HEK293T (cell line): ENCODE results near the gene TDRD12.

Experiments used
- CTCF ChIA-PET: fragments of 350-600 bp; formaldehyde crosslinking; extraction: SDS; loops from one replicate; lab custom pipeline; 2021; ENCODE audit warnings: antibody characterized with exemption, inconsistent platforms; lab: Yijun Ruan, JAX
- POLR2A ChIA-PET: fragments of 350-600 bp; formaldehyde crosslinking; extraction: SDS; loops from one replicate; lab custom pipeline; 2020; ENCODE audit warnings: antibody characterized with exemption, inconsistent platforms; lab: Yijun Ruan, JAX
- DNase-seq: peaks from one replicate; pipeline ENCODE4 v3.0.0; 2012; ENCODE audit warnings: mixed read lengths; ENCODE audit errors: extremely low spot score
- ARNT ChIP-seq: fragments of 450-650 bp; IDR thresholded peaks from 2 replicates; pipeline ENCODE4 v1.6.1; 2017; ENCODE audit warnings: mild to moderate bottlenecking
- BHLHE40 ChIP-seq: fragments of 450-650 bp; IDR thresholded peaks from 2 replicates; pipeline ENCODE4 v1.6.1; 2016; ENCODE audit warnings: mild to moderate bottlenecking, moderate library complexity, borderline replicate concordance
- CTBP1 ChIP-seq: fragments of 450-650 bp; IDR thresholded peaks from 2 replicates; pipeline ENCODE4 v1.6.1; 2016; ENCODE audit warnings: borderline replicate concordance
- ELF4 ChIP-seq: fragments of 450-650 bp; IDR thresholded peaks from 2 replicates; pipeline ENCODE4 v1.6.1; 2017; ENCODE audit warnings: antibody characterized with exemption
- FOXA1 ChIP-seq: fragments of 450-650 bp; IDR thresholded peaks from 2 replicates; pipeline ENCODE4 v1.6.1; 2016; ENCODE audit warnings: mild to moderate bottlenecking
- FOXK2 ChIP-seq: fragments of 450-650 bp; IDR thresholded peaks from 2 replicates; pipeline ENCODE4 v1.6.1; 2016; ENCODE audit warnings: mild to moderate bottlenecking
- FOXM1 ChIP-seq: fragments of 450-650 bp; IDR thresholded peaks from 2 replicates; pipeline ENCODE4 v1.6.1; 2017; ENCODE audit warnings: mild to moderate bottlenecking, borderline replicate concordance
- HDGF ChIP-seq: fragments of 450-650 bp; IDR thresholded peaks from 2 replicates; pipeline ENCODE4 v1.6.1; 2017; ENCODE audit warnings: antibody characterized with exemption, borderline replicate concordance
- L3MBTL2 ChIP-seq: fragments of 450-650 bp; conservative IDR thresholded peaks from 2 replicates; pipeline ENCODE4 v1.6.1; 2016; ENCODE audit warnings: mild to moderate bottlenecking
- LEF1 ChIP-seq: fragments of 450-650 bp; IDR thresholded peaks from 2 replicates; pipeline ENCODE4 v1.6.1; 2017; ENCODE audit warnings: mild to moderate bottlenecking, borderline replicate concordance
- NFRKB ChIP-seq: fragments of 450-650 bp; IDR thresholded peaks from 2 replicates; pipeline ENCODE4 v1.6.1; 2016; ENCODE audit warnings: mild to moderate bottlenecking, moderate library complexity
- PKNOX1 ChIP-seq: fragments of 450-650 bp; IDR thresholded peaks from 2 replicates; pipeline ENCODE4 v1.6.1; 2016
- SP1 ChIP-seq: fragments of 450-650 bp; IDR thresholded peaks from 2 replicates; pipeline ENCODE4 v1.6.1; 2017
- SUZ12 ChIP-seq: fragments of 450-650 bp; IDR thresholded peaks from 2 replicates; pipeline ENCODE4 v1.6.1; 2016; ENCODE audit warnings: mild to moderate bottlenecking
- TARDBP ChIP-seq: fragments of 450-650 bp; IDR thresholded peaks from 2 replicates; pipeline ENCODE4 v1.6.1; 2016
- ZNF384 ChIP-seq: fragments of 450-650 bp; IDR thresholded peaks from 2 replicates; pipeline ENCODE4 v1.6.1; 2016

The TDRD12 gene

GRCh38 chr19:32798201-32798600, 78.6 kb downstream of the TDRD12 start:
- ChIA-PET POLR2A (no interaction called here), CTCF (no interaction called here)
- TF ChIP-seq ELF4 (no peak), ZNF384 (no peak), ARNT (no peak), CTBP1 (no peak), LEF1 (no peak), PKNOX1 (no peak), HDGF (no peak), SUZ12 (no peak), L3MBTL2 (no peak)
- no peak for DNase-seq

GRCh38 chr19:32800191-32800590, 80.6 kb downstream of the TDRD12 start:
- DNase-seq = no peak
- TF ChIP-seq PKNOX1 = no peak
- no peak for TF ChIP-seq FOXM1
- no peak for TF ChIP-seq FOXK2
- no peak for TF ChIP-seq ZNF384
- TF ChIP-seq LEF1 = no peak
- TF ChIP-seq SP1 = no peak
- TF ChIP-seq FOXA1 = no peak
- no peak for TF ChIP-seq ELF4
- TF ChIP-seq HDGF = no peak
- no peak for TF ChIP-seq CTBP1
- no peak for TF ChIP-seq SUZ12
- no peak for TF ChIP-seq BHLHE40
- no peak for TF ChIP-seq ARNT
- TF ChIP-seq TARDBP = no peak
- no peak for TF ChIP-seq NFRKB
- no peak for TF ChIP-seq L3MBTL2
- POLR2A ChIA-PET = no interaction called here
- CTCF ChIA-PET = no interaction called here

- POLR2A ChIA-PET = no interaction called here
- CTCF ChIA-PET = no interaction called here
- DNase-seq = no peak
- TF ChIP-seq FOXA1 (no peak), BHLHE40 (no peak), ZNF384 (no peak), SP1 (no peak), HDGF (no peak)
Measured at GRCh38 chr19:32800754-32801153, 81.2 kb downstream of the TDRD12 start.

GRCh38 chr19:32802840-32803239, 83.3 kb downstream of the TDRD12 start:
- POLR2A ChIA-PET = no interaction called here
- TF ChIP-seq CTBP1 (no peak), SUZ12 (no peak), LEF1 (no peak), FOXK2 (no peak), NFRKB (no peak), TARDBP (no peak), FOXA1 (no peak), FOXM1 (no peak), HDGF (no peak)
- CTCF ChIA-PET = interaction anchor here (1.0 kb wide), 1 partner anchor 15 kb away, joined by 3 read pairs; no protein-coding TSS in a partner anchor

GRCh38 chr19:32808236-32808635, 88.7 kb downstream of the TDRD12 start:
- TF ChIP-seq HDGF (no peak), PKNOX1 (no peak), FOXA1 (no peak), BHLHE40 (no peak), ARNT (no peak), LEF1 (no peak), FOXK2 (no peak), SP1 (no peak), ZNF384 (no peak), NFRKB (no peak), TARDBP (no peak)
- POLR2A ChIA-PET = no interaction called here
- DNase-seq = no peak
- CTCF ChIA-PET = no interaction called here

More at GRCh38 chr19:32802840-32803239, 83.3 kb downstream of the TDRD12 start:
- no peak for DNase-seq

- CTCF ChIA-PET = no interaction called here
- TF ChIP-seq NFRKB (no peak), FOXM1 (no peak)
- no peak for DNase-seq
- POLR2A ChIA-PET = no interaction called here
Measured at GRCh38 chr19:32809254-32809653, 89.7 kb downstream of the TDRD12 start.

- TF ChIP-seq ARNT = no peak
- TF ChIP-seq SUZ12 = no peak
- no peak for TF ChIP-seq ZNF384
- no peak for TF ChIP-seq FOXA1
- TF ChIP-seq PKNOX1 = no peak
- TF ChIP-seq BHLHE40 = no peak
- TF ChIP-seq SP1 = no peak
- TF ChIP-seq L3MBTL2 = no peak
- TF ChIP-seq FOXM1 = no peak
- TF ChIP-seq NFRKB = no peak
- ChIA-PET CTCF (no interaction called here), POLR2A (no interaction called here)
- no peak for DNase-seq
Measured at GRCh38 chr19:32809754-32810153, 90.2 kb downstream of the TDRD12 start.
